A673 (cell line): ENCODE results near the gene MEX3D. TPM values are rescaled to one million over a fixed set of nuclear protein-coding genes. Genes with fewer than 3 reads are reported as not detected.

ENCODE experiments used
- BruUV-seq: library from RNA; stranded (reverse); fragments of 400-500 nt; replicated peaks from 2 replicates; lab custom pipeline; 2021; lab: Mats Ljungman, UMichigan
- CTCF ChIA-PET: fragments of 300-600 bp; sonication (Branson Sonifier 250); formaldehyde crosslinking; loops from one replicate; lab custom pipeline; 2022; ENCODE audit warnings: antibody characterized with exemption; lab: Charles Lee
- POLR2A ChIA-PET: fragments of 300-600 bp; sonication (Branson Sonifier 250); formaldehyde crosslinking; loops from one replicate; lab custom pipeline; 2022; ENCODE audit warnings: antibody characterized with exemption; ENCODE audit not compliant: low non-redundant PET; lab: Charles Lee
- DNase-seq: peaks from one replicate; pipeline ENCODE4 v3.0.0-alpha.2; 2015; ENCODE audit warnings: low spot score
- H3K27ac ChIP-seq: fragments of 200-600 bp; sonication (generic); 2 replicates; pipeline ENCODE4 v1.5.1; 2016; ENCODE audit warnings: mixed run types, low read depth, mild to moderate bottlenecking, mixed read lengths, antibody characterized with exemption, low read length; ENCODE audit not compliant: poor library complexity, severe bottlenecking
- H3K27me3 ChIP-seq: fragments of 200-600 bp; sonication (generic); replicated peaks from 2 replicates; pipeline ENCODE4 v1.6.1; 2017; ENCODE audit warnings: mixed run types, low read depth, mild to moderate bottlenecking, mixed read lengths, antibody characterized with exemption, low read length; ENCODE audit not compliant: insufficient read depth, poor library complexity
- H3K36me3 ChIP-seq: fragments of 200-600 bp; sonication (generic); 2 replicates; pipeline ENCODE4 v1.6.1; 2016; ENCODE audit warnings: mixed run types, mild to moderate bottlenecking, mixed read lengths, antibody characterized with exemption, low read length; ENCODE audit not compliant: insufficient read depth, poor library complexity, severe bottlenecking
- H3K4me1 ChIP-seq: fragments of 200-600 bp; sonication (generic); 2 replicates; pipeline ENCODE4 v1.6.1; 2017; ENCODE audit warnings: mixed run types, mild to moderate bottlenecking, mixed read lengths, antibody characterized with exemption, low read length; ENCODE audit not compliant: insufficient read depth, poor library complexity, severe bottlenecking
- H3K4me3 ChIP-seq: fragments of 200-600 bp; sonication (generic); 2 replicates; pipeline ENCODE4 v1.5.1; 2016; ENCODE audit warnings: low read depth, mixed run types, mild to moderate bottlenecking, mixed read lengths, low read length; ENCODE audit not compliant: poor library complexity, severe bottlenecking
- H3K9me3 ChIP-seq: fragments of 200-600 bp; sonication (generic); 2 replicates; pipeline ENCODE4 v1.6.1; 2016; ENCODE audit warnings: mixed run types, low read depth, mild to moderate bottlenecking, mixed read lengths, antibody characterized with exemption, low read length; ENCODE audit not compliant: poor library complexity, severe bottlenecking
- EZH2 ChIP-seq: fragments of 200-600 bp; sonication (generic); IDR thresholded peaks from 2 replicates; pipeline ENCODE4 v1.6.1; 2017; ENCODE audit warnings: borderline replicate concordance, low read depth, mild to moderate bottlenecking, mixed read lengths, antibody characterized with exemption, low read length; ENCODE audit not compliant: poor library complexity, severe bottlenecking
- intact Hi-C: fragments of 100-400 bp; cut with micrococcal nuclease; formaldehyde crosslinking; loops from one replicate; pipeline ENCODE4 v1.10.0; 2022; ENCODE audit not compliant: unreplicated experiment
- total RNA-seq: library from RNA; stranded (reverse); gene quantifications from 2 replicates; pipeline ENCODE4 v1.2.3, GENCODE V29; 2021
- TF ChIP-seq, protein P1 (sequence below): fragments of 300-800, 200-600 bp; sonication (generic); conservative IDR thresholded peaks from 2 replicates; pipeline ENCODE4 v1.5.1; 2017; ENCODE audit warnings: low read depth, mild to moderate bottlenecking, antibody characterized with exemption, low read length, moderate library complexity, mixed read lengths

The MEX3D gene
- total RNA-seq, 1 experiment from 2014 or later = 60.0 TPM

DNA sequence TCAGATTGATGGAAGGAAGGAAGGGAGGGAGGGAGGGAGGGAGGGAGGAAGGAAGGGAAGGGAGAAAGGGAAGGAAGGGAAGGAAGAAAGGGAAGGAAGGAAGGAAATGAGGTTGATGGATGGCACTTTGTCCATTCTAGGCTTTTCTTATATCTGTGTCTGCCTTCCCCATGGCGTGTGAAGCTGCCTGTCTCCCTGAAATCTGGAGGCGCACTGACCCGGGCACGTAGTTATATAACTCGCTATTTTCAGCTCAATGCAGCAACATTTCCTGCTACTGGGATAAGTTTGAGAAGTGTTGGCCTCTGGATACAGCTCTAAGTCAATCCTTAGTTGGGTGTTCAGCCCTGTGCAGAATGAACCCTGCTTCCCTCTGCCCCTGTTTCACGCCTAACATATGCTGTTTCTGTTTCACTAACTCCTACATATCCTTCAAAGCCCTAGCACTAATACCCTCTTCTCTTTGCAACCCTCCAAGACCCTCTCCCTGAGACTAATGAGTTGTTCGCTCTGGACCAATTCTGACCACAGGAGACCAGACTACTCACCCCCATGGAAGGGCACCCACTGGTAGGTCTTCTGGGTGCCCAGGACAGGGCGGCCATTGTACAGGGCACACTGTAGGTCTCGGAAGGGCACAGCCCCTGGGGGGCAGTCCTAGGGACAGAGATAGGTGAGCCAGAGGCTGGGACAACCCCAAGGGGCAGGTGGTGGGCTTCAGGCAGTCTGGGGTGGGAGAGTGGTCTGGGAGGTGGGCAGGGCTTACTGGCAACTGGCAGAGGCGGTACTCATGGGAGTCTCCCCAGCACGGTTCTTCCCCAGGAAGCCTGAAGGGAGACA lies 58.3 kb downstream of the MEX3D start:
- Histone ChIP-seq H3K9me3 (no peaks in the 10 kb centered on the region), H3K4me3 (no peak overlapping the region), H3K4me1 (peaks cover 12% of the 10 kb centered on the region), H3K27ac (no peak overlapping the region), H3K36me3 (no peaks in the 10 kb centered on the region), H3K27me3 (no peaks in the 10 kb centered on the region)
- no TSS peak for BruUV-seq
- TF ChIP-seq, protein P1, sequence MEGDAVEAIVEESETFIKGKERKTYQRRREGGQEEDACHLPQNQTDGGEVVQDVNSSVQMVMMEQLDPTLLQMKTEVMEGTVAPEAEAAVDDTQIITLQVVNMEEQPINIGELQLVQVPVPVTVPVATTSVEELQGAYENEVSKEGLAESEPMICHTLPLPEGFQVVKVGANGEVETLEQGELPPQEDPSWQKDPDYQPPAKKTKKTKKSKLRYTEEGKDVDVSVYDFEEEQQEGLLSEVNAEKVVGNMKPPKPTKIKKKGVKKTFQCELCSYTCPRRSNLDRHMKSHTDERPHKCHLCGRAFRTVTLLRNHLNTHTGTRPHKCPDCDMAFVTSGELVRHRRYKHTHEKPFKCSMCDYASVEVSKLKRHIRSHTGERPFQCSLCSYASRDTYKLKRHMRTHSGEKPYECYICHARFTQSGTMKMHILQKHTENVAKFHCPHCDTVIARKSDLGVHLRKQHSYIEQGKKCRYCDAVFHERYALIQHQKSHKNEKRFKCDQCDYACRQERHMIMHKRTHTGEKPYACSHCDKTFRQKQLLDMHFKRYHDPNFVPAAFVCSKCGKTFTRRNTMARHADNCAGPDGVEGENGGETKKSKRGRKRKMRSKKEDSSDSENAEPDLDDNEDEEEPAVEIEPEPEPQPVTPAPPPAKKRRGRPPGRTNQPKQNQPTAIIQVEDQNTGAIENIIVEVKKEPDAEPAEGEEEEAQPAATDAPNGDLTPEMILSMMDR = no peak
- TF ChIP-seq EZH2 = no peak
- intact Hi-C loops = no loop called here
- POLR2A ChIA-PET = no interaction called here
- CTCF ChIA-PET = no interaction called here
- DNase-seq = peak; percentile 52

DNA sequence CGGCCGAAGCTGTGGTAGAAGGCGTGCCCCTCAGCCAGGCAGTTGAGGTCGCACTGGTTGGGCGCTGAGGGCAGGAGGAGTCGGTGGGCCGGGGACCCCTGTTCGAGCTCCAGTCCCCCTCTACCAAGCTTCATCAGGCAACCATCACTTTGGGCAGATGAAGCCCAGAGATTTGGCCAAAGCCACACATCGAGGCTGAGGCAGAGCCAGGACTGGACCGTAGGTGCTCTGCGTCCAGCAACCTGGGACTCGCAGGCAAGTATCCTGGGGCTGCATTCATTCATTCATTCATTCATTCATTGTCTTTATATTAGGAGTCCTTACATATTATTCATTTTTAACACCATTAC lies 59.6 kb downstream of the MEX3D start:
- POLR2A ChIA-PET = no interaction called here
- Histone ChIP-seq H3K9me3 (no peaks in the 10 kb centered on the region), H3K4me1 (peaks cover 18% of the 10 kb centered on the region), H3K27me3 (no peaks in the 10 kb centered on the region), H3K27ac (no peak overlapping the region), H3K4me3 (peak overlapping the region; percentile 37), H3K36me3 (no peaks in the 10 kb centered on the region)
- intact Hi-C loops = no loop called here
- no TSS peak for BruUV-seq
- DNase-seq = no peak
- CTCF ChIA-PET = no interaction called here
- TF ChIP-seq EZH2 = no peak
- TF ChIP-seq, protein P1 = no peak

DNA sequence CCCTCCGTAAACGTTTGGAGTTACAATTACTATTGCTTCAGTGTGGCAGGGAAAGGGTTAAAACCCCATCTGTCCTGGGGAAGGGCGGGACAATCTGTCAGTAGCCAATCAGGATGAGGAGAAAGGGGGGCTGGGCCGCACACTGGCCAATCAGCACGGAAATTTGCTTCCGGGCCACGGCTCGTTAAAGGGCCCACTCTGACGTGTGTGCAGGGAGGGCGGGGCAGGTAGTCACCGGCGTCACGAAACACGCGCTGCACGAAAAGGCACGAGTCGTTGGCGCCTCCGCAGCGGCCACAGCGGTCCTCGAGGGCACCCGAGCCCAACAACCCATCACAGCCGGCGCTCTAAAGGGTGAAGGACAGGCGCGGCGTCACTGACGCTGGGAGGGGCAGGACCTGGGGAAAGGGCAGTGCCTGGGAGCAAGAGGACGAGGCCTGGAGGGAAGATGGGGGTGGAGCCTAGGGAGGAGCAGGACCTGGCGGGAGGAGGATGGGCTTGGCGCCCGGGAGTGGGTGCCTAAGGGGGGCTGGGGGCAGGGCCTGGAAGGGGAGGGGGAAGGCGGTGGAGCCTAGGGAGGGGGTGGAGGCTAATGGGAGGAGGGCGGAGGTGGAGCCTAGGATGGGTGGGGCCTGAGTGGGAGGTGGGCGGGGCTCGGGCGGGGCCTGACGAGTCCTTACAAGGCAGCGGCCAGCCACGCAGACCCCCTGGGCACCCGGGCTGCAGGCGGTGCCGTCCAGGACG lies 60.2 kb downstream of the MEX3D start:
- BruUV-seq = no TSS peak
- H3K27me3 ChIP-seq = no peaks in the 10 kb centered on the region
- POLR2A ChIA-PET = no interaction called here
- peak overlapping the region; percentile 93 for H3K27ac ChIP-seq
- no peak for TF ChIP-seq EZH2
- TF ChIP-seq, protein P1 = no peak
- no peaks in the 10 kb centered on the region for H3K9me3 ChIP-seq
- DNase-seq = peak; percentile 98
- intact Hi-C loops = no loop called here
- H3K36me3 ChIP-seq = no peaks in the 10 kb centered on the region
- peaks cover 23% of the 10 kb centered on the region for H3K4me1 ChIP-seq
- CTCF ChIA-PET = no interaction called here
- peak overlapping the region; percentile 40 for H3K4me3 ChIP-seq
